Measurements from ENCODE around the gene NOL4.
"Not testable (repeated sequence)": the region's sequence is repeated elsewhere in the genome, so short reads cannot be mapped to it uniquely, and the experiment has no call there.

The NOL4 gene

GRCh38 chr18:34224423-34225217 lies at the start of gene NOL4:
Gene NOL4, minus strand, starts transcription at chr18:34224913. Its CDS starts 1,660 bp downstream, at chr18:34223253.
- no peak for DNase-seq

- not testable (repeated sequence) for DNase-seq
These were observed 41.3 kb upstream of the NOL4 start for GRCh38 chr18:34266029-34266428.

- no peak for DNase-seq
These were observed 37.4 kb upstream of the NOL4 start for GRCh38 chr18:34261865-34262780.

- no peak for DNase-seq
These were observed 33.5 kb upstream of the NOL4 start for GRCh38 chr18:34258176-34258575.

- no peak for DNase-seq
These were observed 27.2 kb upstream of the NOL4 start for GRCh38 chr18:34251919-34252318.

- no peak for DNase-seq
These were observed 24.0 kb upstream of the NOL4 start for GRCh38 chr18:34248727-34249126.

GRCh38 chr18:34242739-34243138 lies 18.0 kb upstream of the NOL4 start:
- DNase-seq: no peak

- DNase-seq: not testable (repeated sequence)
These were observed 9.2 kb upstream of the NOL4 start for GRCh38 chr18:34233781-34234388.

GRCh38 chr18:34225218-34225553 lies 473 bp upstream of the NOL4 start:
- no peak for DNase-seq

- no peak for DNase-seq
These were observed 755 bp downstream of the NOL4 start for GRCh38 chr18:34223893-34224422.

- DNase-seq: no peak
These were observed 1.4 kb downstream of the NOL4 start for GRCh38 chr18:34223164-34223892.

GRCh38 chr18:34222307-34223163 lies 2.2 kb downstream of the NOL4 start:
- DNase-seq: no peak

- no peak for DNase-seq
These were observed 2.8 kb downstream of the NOL4 start for GRCh38 chr18:34221971-34222306.

GRCh38 chr18:34220081-34220815 lies 4.5 kb downstream of the NOL4 start:
- DNase-seq: no peak

GRCh38 chr18:34219651-34220050 lies 5.1 kb downstream of the NOL4 start:
- DNase-seq: no peak

- no peak for DNase-seq
These were observed 12.2 kb downstream of the NOL4 start for GRCh38 chr18:34212511-34212910.

GRCh38 chr18:34207344-34207851 lies 17.3 kb downstream of the NOL4 start:
- no peak for DNase-seq

GRCh38 chr18:34203866-34204265 lies 20.8 kb downstream of the NOL4 start:
- DNase-seq: no peak

- no peak for DNase-seq
These were observed 28.5 kb downstream of the NOL4 start for GRCh38 chr18:34196256-34196655.

- DNase-seq: no peak
These were observed 30.5 kb downstream of the NOL4 start for GRCh38 chr18:34194239-34194638.
